Activated CD8-positive, alpha-beta T cell treated with anti-CD3 and anti-CD28 coated beads, Interleukin-2, amount 10 ng/mL, durations not matched to agents 7 days and 5 days (primary cell): Measurements from ENCODE around the gene SAMMSON. TPM values are rescaled to one million over a fixed set of nuclear protein-coding genes. Genes with fewer than 3 reads are reported as not detected.

Experiments
- ATAC-seq: fragments of 150-1000 bp; cut with Tn5 transposase; one replicate; pipeline ENCODE4 v1.10.0; 2021; ENCODE audit warnings: moderate library complexity
- CTCF ChIA-PET: fragments of 350-600 bp; sonication (Branson Sonifier 250); formaldehyde crosslinking; loops from one replicate; lab custom pipeline; 2021; ENCODE audit warnings: antibody characterized with exemption; lab: Charles Lee
- POLR2A ChIA-PET: fragments of 350-600 bp; sonication (Branson Sonifier 250); formaldehyde crosslinking; loops from one replicate; lab custom pipeline; 2021; ENCODE audit warnings: antibody characterized with exemption; lab: Charles Lee
- DNase-seq: peaks from one replicate; pipeline ENCODE4 v3.0.0-alpha.2; 2020
- H3K27ac Mint-ChIP-seq: one replicate; pipeline ENCODE4 v1.8.0; 2021; ENCODE audit warnings: mild to moderate bottlenecking, mixed read lengths
- H3K27me3 Mint-ChIP-seq: one replicate; pipeline ENCODE4 v1.8.0; 2021; ENCODE audit warnings: low read depth, mixed read lengths
- H3K36me3 Mint-ChIP-seq: one replicate; pipeline ENCODE4 v1.8.0; 2021; ENCODE audit warnings: low read depth, mixed read lengths
- H3K4me1 Mint-ChIP-seq: one replicate; pipeline ENCODE4 v1.8.0; 2021; ENCODE audit warnings: low read depth, mixed read lengths
- H3K4me3 Mint-ChIP-seq: one replicate; pipeline ENCODE4 v1.8.0; 2021; ENCODE audit warnings: mild to moderate bottlenecking, mixed read lengths
- H3K9me3 Mint-ChIP-seq: one replicate; pipeline ENCODE4 v1.8.0; 2022; ENCODE audit warnings: mixed read lengths; ENCODE audit not compliant: insufficient read depth
- total RNA-seq, 2 experiments: library from RNA; stranded (reverse); gene quantifications; one replicate each; pipeline ENCODE4 v1.2.3, GENCODE V29; 2021

Gene SAMMSON
- total RNA-seq, 2 experiments from 2014 or later = not detected

DNA sequence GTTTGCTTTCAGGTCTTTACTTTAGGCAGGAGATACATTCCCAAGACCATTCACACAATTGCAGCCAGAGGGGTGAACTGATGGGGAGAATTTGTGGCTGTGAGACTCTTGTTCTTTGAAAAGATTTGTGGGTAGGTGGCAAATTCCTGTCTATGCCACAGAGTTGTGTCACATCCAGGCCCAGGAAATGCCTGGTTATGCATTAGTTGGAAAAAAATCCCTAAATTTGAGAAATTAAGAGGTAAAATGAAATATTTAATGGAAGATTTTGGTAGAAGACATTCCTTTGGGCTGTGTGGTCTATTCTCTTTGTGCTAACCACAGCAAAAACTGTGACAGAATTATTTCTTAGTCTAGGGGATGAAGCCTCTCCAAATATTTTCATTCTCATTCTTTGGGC lies 28.8 kb downstream of the SAMMSON start:
- POLR2A ChIA-PET = no interaction called here
- Mint-ChIP-seq H3K36me3 (no peaks in the 10 kb centered on the region), H3K4me1 (no peaks in the 10 kb centered on the region), H3K4me3 (no peak overlapping the region), H3K27ac (no peak overlapping the region), H3K27me3 (no peaks in the 10 kb centered on the region), H3K9me3 (no peaks in the 10 kb centered on the region)
- no peak for ATAC-seq
- CTCF ChIA-PET = no interaction called here
- DNase-seq = no peak

DNA sequence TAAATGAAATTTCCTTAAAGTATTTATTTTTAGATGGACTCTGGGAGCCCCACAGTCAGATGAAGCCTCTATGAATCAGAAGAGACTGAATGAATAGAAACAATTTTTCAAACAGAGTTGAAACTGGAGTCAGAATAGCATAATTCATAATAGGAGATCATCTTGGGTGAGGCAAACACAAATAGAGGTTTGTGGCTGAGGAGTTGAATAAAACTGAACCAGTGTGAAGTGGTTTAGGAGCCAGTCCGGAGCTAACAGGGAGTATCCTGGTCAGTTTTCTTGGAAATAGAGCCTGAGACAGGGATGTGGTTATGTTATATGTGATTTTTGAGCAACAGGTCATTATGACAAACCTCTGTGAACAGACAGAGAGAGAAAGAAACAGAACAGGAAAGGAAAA lies 39.2 kb downstream of the SAMMSON start:
- Mint-ChIP-seq H3K27me3 (no peaks in the 10 kb centered on the region), H3K36me3 (no peaks in the 10 kb centered on the region), H3K4me1 (no peaks in the 10 kb centered on the region), H3K9me3 (no peaks in the 10 kb centered on the region), H3K27ac (no peak overlapping the region), H3K4me3 (no peak overlapping the region)
- ChIA-PET POLR2A (interaction anchor here (0.7 kb wide), 1 partner anchor 15 kb away, joined by 4 read pairs; no protein-coding TSS in a partner anchor), CTCF (no interaction called here)
- no peak for DNase-seq
- no peak for ATAC-seq

DNA sequence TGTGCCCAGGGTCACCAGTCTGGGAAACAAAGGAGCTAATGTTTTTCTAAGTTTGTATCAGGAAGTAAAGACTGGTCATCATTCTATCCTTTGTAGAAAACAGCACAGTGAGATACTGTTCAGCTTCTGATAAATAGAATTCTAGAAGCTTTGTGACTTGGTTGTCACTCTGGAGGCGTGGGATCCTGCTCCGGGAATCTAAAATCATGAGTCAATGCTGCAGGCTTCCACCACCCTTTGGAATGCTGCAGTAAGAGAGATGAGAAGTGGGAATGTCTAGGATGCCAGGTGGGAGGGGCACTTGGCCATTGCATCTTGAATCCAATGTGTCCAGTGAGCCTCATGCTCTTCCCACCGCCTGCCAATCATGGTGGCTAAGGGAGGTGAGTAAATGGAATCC lies 40.9 kb downstream of the SAMMSON start:
- ChIA-PET CTCF (no interaction called here), POLR2A (no interaction called here)
- no peak for DNase-seq
- no peaks in the 10 kb centered on the region for H3K27me3 Mint-ChIP-seq
- no peak overlapping the region for H3K4me3 Mint-ChIP-seq
- H3K9me3 Mint-ChIP-seq = no peaks in the 10 kb centered on the region
- H3K27ac Mint-ChIP-seq = no peak overlapping the region
- no peak for ATAC-seq
- H3K4me1 Mint-ChIP-seq = no peaks in the 10 kb centered on the region
- no peaks in the 10 kb centered on the region for H3K36me3 Mint-ChIP-seq

DNA sequence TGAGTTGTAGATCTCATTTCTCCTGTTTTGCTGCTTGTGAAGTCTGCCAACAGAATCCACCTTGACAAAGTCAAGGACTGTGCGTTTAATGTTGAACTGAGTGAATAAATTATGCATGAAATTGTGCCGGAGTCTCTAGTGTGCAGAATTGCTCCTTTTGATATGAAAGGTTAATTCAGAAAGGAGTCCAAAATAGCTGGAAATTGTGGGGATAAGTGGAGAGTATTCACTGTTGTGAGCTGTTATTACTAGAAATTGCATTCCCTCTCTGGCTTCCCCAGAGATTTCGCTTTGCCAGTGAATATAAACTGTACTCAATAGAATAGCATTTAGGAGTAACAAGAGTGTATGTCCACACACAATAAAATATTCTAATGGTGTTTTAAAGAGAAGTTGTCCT lies 43.1 kb downstream of the SAMMSON start:
- ATAC-seq = no peak
- Mint-ChIP-seq H3K4me3 (no peak overlapping the region), H3K36me3 (no peaks in the 10 kb centered on the region), H3K27ac (no peak overlapping the region), H3K27me3 (no peaks in the 10 kb centered on the region), H3K9me3 (no peaks in the 10 kb centered on the region), H3K4me1 (no peaks in the 10 kb centered on the region)
- ChIA-PET CTCF (no interaction called here), POLR2A (no interaction called here)
- no peak for DNase-seq

DNA sequence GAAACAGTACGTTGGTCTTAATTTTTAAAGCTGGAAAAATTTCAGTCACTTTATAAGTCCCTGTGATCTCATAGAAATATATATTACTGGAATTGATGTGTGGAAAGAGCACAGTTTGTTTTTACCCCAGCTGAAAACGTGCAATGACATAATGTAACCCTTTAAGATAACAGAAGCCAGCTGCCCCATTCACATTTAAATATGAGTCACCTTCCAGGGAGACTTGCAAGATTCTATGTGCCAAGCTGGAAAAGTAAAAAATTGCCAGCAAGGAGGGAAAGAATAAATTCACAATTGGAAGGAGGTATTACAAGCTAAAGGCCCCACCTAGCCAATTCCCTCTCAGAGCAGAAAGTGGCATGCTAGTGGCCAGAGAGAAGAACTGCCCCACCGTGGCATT lies 50.2 kb downstream of the SAMMSON start:
- CTCF ChIA-PET = no interaction called here
- no peak overlapping the region for H3K4me3 Mint-ChIP-seq
- DNase-seq (no peak), ATAC-seq (no peak)
- POLR2A ChIA-PET = no interaction called here
- H3K27me3 Mint-ChIP-seq = no peaks in the 10 kb centered on the region
- no peaks in the 10 kb centered on the region for H3K36me3 Mint-ChIP-seq
- no peaks in the 10 kb centered on the region for H3K9me3 Mint-ChIP-seq
- H3K27ac Mint-ChIP-seq = no peak overlapping the region
- H3K4me1 Mint-ChIP-seq = peaks cover 1% of the 10 kb centered on the region

DNA sequence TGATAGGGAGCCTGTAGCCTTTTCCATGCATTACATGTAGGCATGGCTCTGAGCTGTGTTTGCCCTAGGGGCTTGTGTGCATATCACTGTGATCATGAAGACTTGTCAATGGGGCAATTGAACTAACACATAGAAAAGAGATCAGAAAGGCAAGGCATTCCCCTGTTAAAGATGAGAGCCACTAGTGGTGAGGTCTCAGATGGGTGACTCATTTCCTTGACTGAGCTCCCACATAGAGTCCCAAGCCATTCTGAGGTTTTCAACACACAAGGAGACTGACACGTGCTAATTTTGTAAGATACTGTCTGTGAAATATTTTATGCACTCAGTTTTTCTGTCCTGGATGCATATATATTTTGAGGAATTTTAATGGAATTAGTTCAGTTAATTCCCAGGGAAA lies 53.8 kb downstream of the SAMMSON start:
- ATAC-seq (peak; percentile 30), DNase-seq (no peak)
- H3K4me3 Mint-ChIP-seq = no peak overlapping the region
- no peak overlapping the region for H3K27ac Mint-ChIP-seq
- no peaks in the 10 kb centered on the region for H3K9me3 Mint-ChIP-seq
- ChIA-PET POLR2A (interaction anchor here (0.5 kb wide), 1 partner anchor 14 kb away, joined by 4 read pairs; no protein-coding TSS in a partner anchor), CTCF (no interaction called here)
- H3K36me3 Mint-ChIP-seq = no peaks in the 10 kb centered on the region
- peaks cover 1% of the 10 kb centered on the region for H3K4me1 Mint-ChIP-seq
- H3K27me3 Mint-ChIP-seq = peaks cover 3% of the 10 kb centered on the region

DNA sequence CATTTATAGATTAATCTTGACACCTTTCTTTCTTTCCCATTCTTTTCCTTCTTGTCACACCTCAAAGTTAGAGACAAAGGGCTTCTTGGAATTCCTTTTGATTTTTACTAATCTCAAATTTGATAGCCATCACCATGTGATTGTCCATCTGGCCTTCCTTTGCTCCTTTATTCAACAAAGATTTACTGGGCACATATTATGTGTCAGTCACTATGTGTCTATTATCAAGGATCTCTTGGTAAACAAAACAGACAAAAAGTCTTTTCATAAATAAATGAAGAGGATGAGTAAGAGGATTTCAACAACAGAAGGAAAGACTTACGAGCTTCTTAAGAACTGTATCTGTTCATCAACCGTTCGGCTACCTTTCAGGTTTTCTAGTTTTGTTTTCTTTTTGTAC lies 56.5 kb downstream of the SAMMSON start:
- no peaks in the 10 kb centered on the region for H3K9me3 Mint-ChIP-seq
- H3K36me3 Mint-ChIP-seq = no peaks in the 10 kb centered on the region
- no peak overlapping the region for H3K27ac Mint-ChIP-seq
- ATAC-seq (no peak), DNase-seq (no peak)
- H3K4me3 Mint-ChIP-seq = no peak overlapping the region
- peaks cover 1% of the 10 kb centered on the region for H3K4me1 Mint-ChIP-seq
- CTCF ChIA-PET = no interaction called here
- H3K27me3 Mint-ChIP-seq = peaks cover 3% of the 10 kb centered on the region
- POLR2A ChIA-PET = no interaction called here

DNA sequence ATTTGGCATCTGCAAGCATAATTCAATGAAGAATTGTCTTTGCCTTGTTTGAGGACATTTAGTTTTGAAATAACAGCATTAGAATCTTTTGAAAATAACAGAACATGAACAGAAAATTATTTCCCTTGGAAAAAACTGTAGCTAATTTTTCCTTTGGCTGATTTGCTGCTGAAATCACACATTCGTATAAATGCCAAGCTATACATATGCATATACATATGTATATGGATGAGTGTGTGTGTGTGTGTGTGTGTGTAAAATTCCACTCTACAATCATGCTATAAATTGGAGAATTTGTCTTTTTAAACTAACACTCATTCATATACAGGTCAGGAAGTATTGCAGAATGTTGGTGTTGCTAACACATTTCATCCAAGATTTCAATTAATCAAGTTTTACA lies 57.9 kb downstream of the SAMMSON start:
- CTCF ChIA-PET = no interaction called here

DNA sequence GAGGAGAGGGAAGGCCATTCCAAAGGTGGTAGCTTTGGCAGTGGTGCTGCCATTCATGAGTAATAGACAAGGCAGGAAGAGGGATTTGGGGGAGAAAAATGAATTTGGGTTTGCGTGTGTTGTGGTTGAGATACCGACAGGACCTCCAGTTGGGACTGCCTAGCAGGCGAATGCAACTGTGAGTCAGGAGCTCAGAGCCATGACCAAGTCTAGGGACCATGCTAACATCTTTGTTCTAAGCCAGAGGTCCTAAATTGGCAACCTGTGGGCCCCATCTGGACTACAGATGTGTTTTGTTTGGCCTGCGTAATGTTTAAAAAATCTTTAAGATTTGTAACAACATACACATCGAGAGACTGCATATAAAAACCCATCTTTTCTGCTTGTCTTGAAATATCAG lies 61.6 kb downstream of the SAMMSON start:
- Mint-ChIP-seq H3K36me3 (no peaks in the 10 kb centered on the region), H3K27me3 (no peaks in the 10 kb centered on the region), H3K27ac (no peak overlapping the region), H3K9me3 (no peaks in the 10 kb centered on the region), H3K4me1 (no peaks in the 10 kb centered on the region), H3K4me3 (no peak overlapping the region)
- DNase-seq (no peak), ATAC-seq (no peak)
- CTCF ChIA-PET = no interaction called here
- POLR2A ChIA-PET = no interaction called here

More for the DNA sequence above, 57.9 kb downstream of the SAMMSON start:
- POLR2A ChIA-PET = no interaction called here
- no peak overlapping the region for H3K4me3 Mint-ChIP-seq
- no peaks in the 10 kb centered on the region for H3K9me3 Mint-ChIP-seq
- no peak overlapping the region for H3K27ac Mint-ChIP-seq
- H3K4me1 Mint-ChIP-seq = peaks cover 1% of the 10 kb centered on the region
- no peak for DNase-seq
- no peak for ATAC-seq
- H3K36me3 Mint-ChIP-seq = no peaks in the 10 kb centered on the region
- H3K27me3 Mint-ChIP-seq = peaks cover 3% of the 10 kb centered on the region

DNA sequence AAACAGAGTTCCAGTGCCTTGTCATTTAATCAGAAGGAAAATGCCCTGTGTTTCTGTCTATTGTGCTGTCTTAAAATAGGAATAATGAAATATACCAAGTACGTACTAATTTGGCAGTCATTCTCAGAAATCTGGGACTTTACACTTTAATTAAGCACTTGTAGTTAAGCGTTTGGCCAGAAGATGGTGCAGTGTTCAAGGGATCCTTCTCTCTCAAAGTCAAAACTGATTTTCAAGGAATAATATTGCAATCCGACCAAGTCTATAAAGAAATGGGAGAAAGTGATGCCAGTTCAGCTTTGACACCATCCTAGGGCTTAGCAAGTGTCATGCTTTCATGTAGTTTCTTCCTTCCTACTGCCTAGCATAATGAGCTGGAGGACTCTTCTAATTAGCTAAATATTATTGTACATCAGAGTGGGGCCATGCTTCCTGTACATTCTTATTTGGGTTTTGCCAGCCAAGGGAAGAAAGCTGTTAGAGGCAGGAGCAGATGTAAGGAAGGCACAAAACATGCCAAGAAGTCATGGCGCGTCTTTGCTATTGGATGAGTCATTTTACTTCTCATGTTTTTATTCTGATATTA lies 64.8 kb downstream of the SAMMSON start:
- Mint-ChIP-seq H3K27me3 (peaks cover 2% of the 10 kb centered on the region), H3K27ac (no peak overlapping the region), H3K4me1 (no peaks in the 10 kb centered on the region), H3K4me3 (no peak overlapping the region), H3K9me3 (no peaks in the 10 kb centered on the region), H3K36me3 (no peaks in the 10 kb centered on the region)
- ChIA-PET POLR2A (no interaction called here), CTCF (interaction anchor here (0.9 to 1.3 kb wide), 2 partner anchors 22 to 164 kb away, joined by 3 read pairs; no protein-coding TSS in a partner anchor)
- ATAC-seq = no peak
- DNase-seq = no peak

DNA sequence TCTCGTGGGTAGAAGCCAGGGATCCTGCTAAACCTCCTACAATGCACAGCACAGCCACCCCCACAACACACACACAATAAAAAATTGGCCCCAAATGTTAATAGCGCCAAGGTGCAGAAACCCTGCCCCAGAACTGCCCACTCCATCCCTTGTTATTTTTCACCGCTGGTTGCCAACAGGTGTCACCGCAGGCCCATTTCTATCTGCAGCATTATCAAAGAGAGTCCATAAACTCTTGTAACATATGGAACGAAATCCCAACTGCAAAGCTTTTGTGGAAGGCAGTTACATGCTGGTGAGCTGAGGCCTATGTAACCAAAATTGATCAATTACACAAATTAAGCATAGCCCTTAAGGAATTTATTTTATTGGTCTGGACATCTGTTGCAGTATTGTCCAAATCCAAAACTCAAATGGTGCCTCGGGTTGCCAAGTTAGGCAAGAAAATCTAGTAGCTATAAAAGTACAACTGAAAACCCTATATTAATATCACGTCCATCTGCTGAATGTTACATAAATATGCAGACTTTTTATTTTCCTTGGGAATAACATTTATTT lies 66.2 kb downstream of the SAMMSON start:
- no peaks in the 10 kb centered on the region for H3K9me3 Mint-ChIP-seq
- no peaks in the 10 kb centered on the region for H3K4me1 Mint-ChIP-seq
- H3K27ac Mint-ChIP-seq = no peak overlapping the region
- peaks cover 2% of the 10 kb centered on the region for H3K27me3 Mint-ChIP-seq
- H3K36me3 Mint-ChIP-seq = no peaks in the 10 kb centered on the region
- no peak for DNase-seq
- ChIA-PET POLR2A (no interaction called here), CTCF (no interaction called here)
- H3K4me3 Mint-ChIP-seq = no peak overlapping the region
- ATAC-seq = no peak

DNA sequence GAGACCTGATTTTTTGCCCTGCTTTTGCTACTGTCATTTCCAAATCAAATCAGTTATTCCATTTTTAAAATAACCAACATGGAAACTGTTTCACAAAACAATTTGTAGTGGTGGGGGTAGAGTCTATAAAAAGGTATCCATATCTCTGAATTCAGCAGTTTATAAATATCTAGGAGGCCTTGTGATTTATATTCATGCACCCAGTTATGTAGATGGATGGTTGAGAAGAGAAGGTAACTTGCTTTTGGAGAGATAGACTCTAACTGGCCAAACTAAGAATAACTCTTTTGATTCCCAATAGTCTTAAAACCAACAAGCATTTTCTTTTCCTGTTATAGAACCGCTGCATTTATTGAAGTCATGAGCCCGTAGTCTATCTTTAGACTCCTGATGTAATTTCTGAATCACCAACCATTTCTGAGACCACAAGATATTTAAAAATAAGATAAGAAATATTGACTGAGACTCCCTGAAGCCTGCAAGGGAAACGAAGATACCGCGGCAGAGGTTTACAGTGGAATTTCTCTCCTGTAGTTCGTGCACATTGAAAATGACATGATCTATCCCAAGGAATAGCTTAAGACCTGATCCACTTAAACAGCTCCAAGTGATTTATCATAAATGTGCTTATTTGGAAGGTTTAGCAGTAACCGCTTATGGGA lies 68.5 kb downstream of the SAMMSON start:
- DNase-seq = no peak
- no peak overlapping the region for H3K4me3 Mint-ChIP-seq
- CTCF ChIA-PET = no interaction called here
- H3K9me3 Mint-ChIP-seq = no peaks in the 10 kb centered on the region
- H3K4me1 Mint-ChIP-seq = no peaks in the 10 kb centered on the region
- no peak for ATAC-seq
- no peaks in the 10 kb centered on the region for H3K36me3 Mint-ChIP-seq
- H3K27ac Mint-ChIP-seq = no peak overlapping the region
- peaks cover 11% of the 10 kb centered on the region for H3K27me3 Mint-ChIP-seq
- POLR2A ChIA-PET = no interaction called here
